Left ventricle myocardium inferior (tissue), 1 donor: ENCODE data around the gene RPRD2. TPM values are rescaled to one million over a fixed set of nuclear protein-coding genes. Genes with fewer than 3 reads are reported as not detected.

ENCODE experiments used
- DNase-seq: peaks from one replicate; pipeline ENCODE4 v3.0.0-alpha.2; 2020
- H3K27ac ChIP-seq: fragments of 200-600 bp; replicated peaks from 2 replicates; pipeline ENCODE4 v1.8.0; 2021
- H3K27me3 ChIP-seq: fragments of 200-600 bp; 2 replicates; pipeline ENCODE4 v1.8.0; 2021; ENCODE audit warnings: low read depth
- H3K36me3 ChIP-seq: fragments of 200-600 bp; 2 replicates; pipeline ENCODE4 v1.8.0; 2021
- H3K4me1 ChIP-seq: fragments of 200-600 bp; 2 replicates; pipeline ENCODE4 v1.8.0; 2021
- H3K4me3 ChIP-seq: fragments of 200-600 bp; 2 replicates; pipeline ENCODE4 v1.8.0; 2021; ENCODE audit warnings: mild to moderate bottlenecking, moderate library complexity
- H3K9me3 ChIP-seq: fragments of 200-600 bp; replicated peaks from 2 replicates; pipeline ENCODE4 v1.8.0; 2021
- CTCF ChIP-seq: fragments of 200-600 bp; IDR thresholded peaks from 2 replicates; pipeline ENCODE4 v1.8.0; 2021; ENCODE audit warnings: antibody characterized with exemption, mild to moderate bottlenecking, borderline replicate concordance
- intact Hi-C: fragments of 100-400 bp; cut with micrococcal nuclease; formaldehyde crosslinking; loops from one replicate; pipeline ENCODE4 v1.11.0; 2022
- total RNA-seq: library from RNA; stranded (reverse); fragmentation: NEBNext Ultra II Directional; extraction: Animal tissue kit (Norgen Biotek cat#: 25700); gene quantifications from one replicate; pipeline ENCODE4 v1.2.1, GENCODE V29; 2021
- donor health status: DM: no; HTN: yes; CAD: no; lungs with severe emphysema.

The RPRD2 gene
- total RNA-seq, 1 donor from 2014 or later: 22.9 TPM

- Histone ChIP-seq H3K27ac (peak overlapping the region; percentile 99), H3K9me3 (no peaks in the 10 kb centered on the region), H3K4me3 (peak overlapping the region; percentile 89), H3K27me3 (no peaks in the 10 kb centered on the region), H3K36me3 (no peaks in the 10 kb centered on the region), H3K4me1 (peaks cover 58% of the 10 kb centered on the region)
- intact Hi-C loops: no loop called here
- no peak for TF ChIP-seq CTCF
- DNase-seq: no peak
These were observed 2.7 kb downstream of the RPRD2 start for GRCh38 chr1:150366416-150367296.

- Histone ChIP-seq H3K27ac (no peak overlapping the region), H3K36me3 (no peaks in the 10 kb centered on the region), H3K9me3 (no peaks in the 10 kb centered on the region), H3K27me3 (no peaks in the 10 kb centered on the region), H3K4me1 (peaks cover 82% of the 10 kb centered on the region), H3K4me3 (no peak overlapping the region)
- DNase-seq: no peak
- intact Hi-C loops: no loop called here
- TF ChIP-seq CTCF: no peak
These were observed 7.2 kb downstream of the RPRD2 start for GRCh38 chr1:150371110-150371509.

- H3K27me3 ChIP-seq: no peaks in the 10 kb centered on the region
- no peaks in the 10 kb centered on the region for H3K9me3 ChIP-seq
- intact Hi-C loops: no loop called here
- no peaks in the 10 kb centered on the region for H3K36me3 ChIP-seq
- H3K27ac ChIP-seq: no peak overlapping the region
- no peak for DNase-seq
- no peak overlapping the region for H3K4me3 ChIP-seq
- peaks cover 69% of the 10 kb centered on the region for H3K4me1 ChIP-seq
- TF ChIP-seq CTCF: no peak
These were observed 8.6 kb downstream of the RPRD2 start for GRCh38 chr1:150372580-150372979.

- TF ChIP-seq CTCF: no peak
- no peaks in the 10 kb centered on the region for H3K36me3 ChIP-seq
- DNase-seq: no peak
- intact Hi-C loops: no loop called here
- H3K9me3 ChIP-seq: no peaks in the 10 kb centered on the region
- no peak overlapping the region for H3K27ac ChIP-seq
- H3K27me3 ChIP-seq: no peaks in the 10 kb centered on the region
- no peak overlapping the region for H3K4me3 ChIP-seq
- peaks cover 50% of the 10 kb centered on the region for H3K4me1 ChIP-seq
These were observed 12.2 kb downstream of the RPRD2 start for GRCh38 chr1:150376110-150376509.

GRCh38 chr1:150383631-150384324 lies 19.8 kb downstream of the RPRD2 start:
- no peak for DNase-seq
- H3K27ac ChIP-seq: no peak overlapping the region
- intact Hi-C loops: no loop called here
- no peaks in the 10 kb centered on the region for H3K9me3 ChIP-seq
- no peaks in the 10 kb centered on the region for H3K36me3 ChIP-seq
- no peaks in the 10 kb centered on the region for H3K27me3 ChIP-seq
- H3K4me1 ChIP-seq: peaks cover 39% of the 10 kb centered on the region
- H3K4me3 ChIP-seq: no peak overlapping the region
- TF ChIP-seq CTCF: no peak
